ENCODE measurements around the gene ZNF587. TPM values are rescaled to one million over a fixed set of nuclear protein-coding genes. Genes with fewer than 3 reads are reported as not detected.
"Not testable (repeated sequence)": the region's sequence is repeated elsewhere in the genome, so short reads cannot be mapped to it uniquely, and the experiment has no call there.

ZNF587 gene
- total and polyA plus RNA-seq, 7 donors: 2.5 to 15.3 (median 14.0) TPM

- intact Hi-C loops (cut with DNase I): no loop called here
- 88 to 98% (median 93%) methylated on average over 2 of the region's 2 CpGs for WGBS, 3 donors
- Histone ChIP-seq H3K36me3 (ENCODE audit: insufficient read depth in 1 of 2, low read depth in 1 of 2) (peaks cover 5 to 62% of the 10 kb centered on the region in 2 donors), H3K4me1 (peaks cover 11% of the 10 kb centered on the region), H3K27ac (no peak overlapping the region), H3K4me3 (no peak overlapping the region), H3K27me3 (ENCODE audit: insufficient read depth in 3 of 3, low read length in 2 of 3) (no peaks in the 10 kb centered on the region), H3K9me3 (no peaks in the 10 kb centered on the region)
- ATAC-seq (peak in 1 of 4 donors; percentile 29), DNase-seq (no peak)
- no peak for TF ChIP-seq CTCF (IDR thresholded peaks at IDR 0.05)
Observed at GRCh38 chr19:57807541-57807940, 42.1 kb upstream of the ZNF587 start.

- H3K9me3 ChIP-seq; H3K4me3 ChIP-seq; intact Hi-C loops (cut with DNase I); H3K27me3 ChIP-seq (ENCODE audit: insufficient read depth in 3 of 3, low read length in 2 of 3); H3K27ac ChIP-seq; ATAC-seq; DNase-seq: not testable (repeated sequence)
- Histone ChIP-seq H3K4me1 (peaks cover 19% of the 10 kb centered on the region), H3K36me3 (ENCODE audit: insufficient read depth in 1 of 2, low read depth in 1 of 2) (peaks cover 5 to 61% of the 10 kb centered on the region in 2 donors)
- WGBS, 3 donors: 80 to 84% (median 82%) methylated on average over 17 of the region's 17 CpGs
Observed at GRCh38 chr19:57810410-57811295, 39.0 kb upstream of the ZNF587 start.

GRCh38 chr19:57812226-57812625, 37.4 kb upstream of the ZNF587 start:
- Histone ChIP-seq H3K4me3 (no peak overlapping the region), H3K27me3 (ENCODE audit: insufficient read depth in 3 of 3, low read length in 2 of 3) (no peaks in the 10 kb centered on the region), H3K9me3 (no peaks in the 10 kb centered on the region), H3K27ac (peak overlapping the region; percentile 53), H3K4me1 (peaks cover 19% of the 10 kb centered on the region), H3K36me3 (ENCODE audit: insufficient read depth in 1 of 2, low read depth in 1 of 2) (peaks cover 5 to 49% of the 10 kb centered on the region in 2 donors)
- ATAC-seq (no peak), DNase-seq (no peak)
- intact Hi-C loops (cut with DNase I): no loop called here
- TF ChIP-seq CTCF (IDR thresholded peaks at IDR 0.05): no peak
- 85 to 90% (median 90%) methylated on average over 3 of the region's 3 CpGs for WGBS, 3 donors

- intact Hi-C loops (cut with DNase I); DNase-seq; H3K9me3 ChIP-seq; H3K27me3 ChIP-seq (ENCODE audit: insufficient read depth in 3 of 3, low read length in 2 of 3): not testable (repeated sequence)
- WGBS, 3 donors: 80 to 87% (median 81%) methylated on average over 11 to 13 of the region's 13 CpGs
- ATAC-seq: peak in 2 of 4 donors; percentile 30 to 39
- H3K36me3 ChIP-seq (ENCODE audit: insufficient read depth in 1 of 2, low read depth in 1 of 2): peaks cover 3 to 39% of the 10 kb centered on the region in 2 donors
- peaks cover 19% of the 10 kb centered on the region for H3K4me1 ChIP-seq
- H3K27ac ChIP-seq: peak overlapping the region; percentile 82
- H3K4me3 ChIP-seq: peak overlapping the region; percentile 92
Observed at GRCh38 chr19:57812975-57813820, 36.5 kb upstream of the ZNF587 start.

GRCh38 chr19:57813919-57814504, 35.6 kb upstream of the ZNF587 start:
- Histone ChIP-seq H3K9me3 (no peaks in the 10 kb centered on the region), H3K27ac (peak overlapping the region; percentile 82), H3K4me1 (peaks cover 19% of the 10 kb centered on the region), H3K36me3 (ENCODE audit: insufficient read depth in 1 of 2, low read depth in 1 of 2) (peaks cover 0 to 33% of the 10 kb centered on the region in 2 donors), H3K4me3 (peak overlapping the region; percentile 92), H3K27me3 (ENCODE audit: insufficient read depth in 3 of 3, low read length in 2 of 3) (no peaks in the 10 kb centered on the region)
- no peak for DNase-seq
- ATAC-seq: peak; percentile 17 to 42 (median 20)
- TF ChIP-seq CTCF (IDR thresholded peaks at IDR 0.05): no peak
- WGBS, 3 donors: 15 to 20% (median 18%) methylated on average over 11 to 13 of the region's 13 CpGs
- intact Hi-C loops (cut with DNase I): no loop called here
